GM12878 (cell line): ENCODE results near the gene RAB29. TPM values are rescaled to one million over a fixed set of nuclear protein-coding genes. Genes with fewer than 3 reads are reported as not detected.

ENCODE experiments used
- ATAC-seq: fragments of 200-7000 bp; cut with Tn5 transposase; 3 replicates; pipeline ENCODE4 v1.9.1; 2020; ENCODE audit warnings: mild to moderate bottlenecking, moderate library complexity
- BruUV-seq: library from RNA; stranded (reverse); fragments of 400-500 nt; replicated peaks from 2 replicates; lab custom pipeline; 2021; lab: Mats Ljungman, UMichigan
- CTCF ChIA-PET: fragments of 300-600 bp; sonication (Branson Sonifier 250); formaldehyde crosslinking; extraction: SDS; loops from one replicate; lab custom pipeline; 2021; ENCODE audit warnings: inconsistent platforms; lab: Yijun Ruan, JAX
- POLR2A ChIA-PET: fragments of 350-600 bp; formaldehyde crosslinking; extraction: SDS; loops from one replicate; lab custom pipeline; 2021; ENCODE audit warnings: inconsistent platforms; lab: Charles Lee
- RAD21 ChIA-PET: fragments of 300-600 bp; sonication (Branson Sonifier 250); formaldehyde crosslinking; loops from one replicate; lab custom pipeline; 2023; ENCODE audit warnings: antibody characterized with exemption; ENCODE audit not compliant: unreplicated experiment; lab: Charles Lee
- SMC1A ChIA-PET: fragments of 300-600 bp; sonication (Branson Sonifier 250); formaldehyde crosslinking; loops from one replicate; lab custom pipeline; 2023; ENCODE audit not compliant: unreplicated experiment, uncharacterized antibody; lab: Charles Lee
- DNase-seq: peaks from one replicate; pipeline ENCODE4 v3.0.0-alpha.2; 2011; ENCODE audit warnings: low read depth, low spot score
- FAIRE-seq: peaks from 3 replicates; lab custom pipeline; 2011; peaks lifted over from hg19 to GRCh38; lab: Jason Lieb, UNC
- H2AFZ ChIP-seq: 2 replicates; pipeline ENCODE4 v1.6.0; 2011; ENCODE audit warnings: low read depth, low read length, control low read depth; ENCODE audit not compliant: control insufficient read depth
- H3K27ac ChIP-seq: 2 replicates; pipeline ENCODE4 v1.5.1; 2011; ENCODE audit warnings: control low read depth; ENCODE audit not compliant: control insufficient read depth, insufficient read depth
- H3K27me3 ChIP-seq, 2 experiments: replicated peaks in 1 of 2; 2 replicates each; pipeline versions ENCODE4 v1.6.0 to v1.6.1; 2011; ENCODE audit warnings: low read length in 1 of 2; ENCODE audit not compliant: control insufficient read depth in 2 of 2, insufficient read depth in 2 of 2
- H3K36me3 ChIP-seq, 2 experiments: 2 replicates each; pipeline ENCODE4 v1.5.1; 2011; ENCODE audit warnings: low read length in 1 of 2; ENCODE audit not compliant: control insufficient read depth in 2 of 2, insufficient read depth in 2 of 2
- H3K4me1 ChIP-seq: 2 replicates; pipeline ENCODE4 v1.6.1; 2011; ENCODE audit warnings: mild to moderate bottlenecking, low read length, moderate library complexity, mixed read lengths; ENCODE audit not compliant: control insufficient read depth, insufficient read depth
- H3K4me2 ChIP-seq: 2 replicates; pipeline ENCODE4 v1.6.0; 2011; ENCODE audit warnings: control low read depth; ENCODE audit not compliant: control insufficient read depth, insufficient read depth
- H3K4me3 ChIP-seq: fragments of 200-600 bp; sonication (generic); 2 replicates; pipeline ENCODE4 v1.5.1; 2016
- H3K79me2 ChIP-seq: 2 replicates; pipeline ENCODE4 v1.6.0; 2011; ENCODE audit warnings: low read length; ENCODE audit not compliant: control insufficient read depth, insufficient read depth
- H3K9ac ChIP-seq: 2 replicates; pipeline ENCODE4 v1.8.0; 2011; ENCODE audit warnings: low read length, control low read depth, mixed read lengths; ENCODE audit not compliant: control insufficient read depth, insufficient read depth
- H3K9me3 ChIP-seq: replicated peaks from 3 replicates; pipeline ENCODE4 v1.5.1; 2011; ENCODE audit warnings: mild to moderate bottlenecking, low read length; ENCODE audit not compliant: control insufficient read depth, insufficient read depth
- H4K20me1 ChIP-seq: 2 replicates; pipeline ENCODE4 v1.6.0; 2011; ENCODE audit not compliant: control insufficient read depth, insufficient read depth
- BCLAF1 ChIP-seq: fragments of 450-650 bp; IDR thresholded peaks from 2 replicates; pipeline ENCODE4 v1.6.1; 2017; ENCODE audit warnings: antibody characterized with exemption, mild to moderate bottlenecking, moderate library complexity
- EP300 ChIP-seq, 2 experiments: fragments of 150-350 bp in 1 of 2; IDR thresholded peaks; 2 replicates each; pipeline ENCODE4 v1.6.1; 2011 to 2012; ENCODE audit warnings: low read depth in 2 of 2, low read length in 2 of 2, borderline replicate concordance in 1 of 2, improper control_type of control experiment in 1 of 2, inconsistent platforms in 1 of 2; ENCODE audit not compliant: control insufficient read depth in 1 of 2
- HDAC2 ChIP-seq: fragments of 200-600 bp; sonication (generic); IDR thresholded peaks from 2 replicates; pipeline ENCODE4 v1.6.1; 2017
- IKZF1 ChIP-seq: fragments of 450-650 bp; conservative IDR thresholded peaks from 2 replicates; pipeline ENCODE4 v1.6.1; 2017; ENCODE audit warnings: antibody characterized with exemption, mild to moderate bottlenecking
- RUNX3 ChIP-seq: IDR thresholded peaks from 2 replicates; pipeline ENCODE4 v1.6.1; 2012; ENCODE audit warnings: low read length, inconsistent platforms
- SRF ChIP-seq, 2 experiments: IDR thresholded peaks; 2 replicates each; pipeline ENCODE4 v1.6.1; 2011; ENCODE audit warnings: low read depth in 2 of 2, low read length in 2 of 2, mild to moderate bottlenecking in 1 of 2, moderate library complexity in 1 of 2
- SUPT20H ChIP-seq: IDR thresholded peaks from 2 replicates; pipeline ENCODE4 v1.6.1; 2011; ENCODE audit warnings: low read depth, mild to moderate bottlenecking, low read length, moderate library complexity, borderline replicate concordance; ENCODE audit not compliant: control insufficient read depth
- TCF12 ChIP-seq: IDR thresholded peaks from 2 replicates; pipeline ENCODE4 v1.6.1; 2011; ENCODE audit warnings: low read depth, mild to moderate bottlenecking, low read length
- ZNF622 ChIP-seq: fragments of 450-650 bp; IDR thresholded peaks from 2 replicates; pipeline ENCODE4 v1.6.1; 2017; ENCODE audit warnings: mild to moderate bottlenecking, inconsistent platforms
- WGBS: methylation state at CpG from one replicate; pipeline ENCODE4 v1.1.6; 2016; ENCODE audit warnings: low lambda C conversion rate; ENCODE audit not compliant: insufficient replicate concordance, insufficient coverage; ENCODE audit errors: missing lambda C conversion rate; 5-methylcytosine and 5-hydroxymethylcytosine counted together
- in situ Hi-C: fragments of 300-500 bp; cut with MboI; formaldehyde crosslinking; loops from 9 replicates; pipeline ENCODE4 v1.14.3; 2018; ENCODE audit warnings: mixed read lengths
- intact Hi-C: fragments of 100-400 bp; cut with micrococcal nuclease; formaldehyde crosslinking; loops from one replicate; pipeline ENCODE4 v1.14.2; 2022; ENCODE audit not compliant: unreplicated experiment
- polyA plus RNA-seq, 11 experiments: library from polyadenylated mRNA; depleted of rRNA in 4 of 11; unstranded in 6 of 11; stranded (reverse) in 5 of 11; fragments of >200 nt; fragmentation: Nextera tagmentation in 4 of 11; fragmentation: Illumina TruSeq in 1 of 11; extraction: Ambion mirVana in 4 of 11; extraction: Trizol in 1 of 11; gene quantifications; 1 replicate in 1 of 11; 2 replicates in 10 of 11; pipeline versions ENCODE4 v1.2.1 to v1.2.3, GENCODE V29; 2011 to 2016; ENCODE audit warnings: inconsistent platforms in 2 of 11, missing spikeins in 2 of 11, low read depth in 1 of 11
- total RNA-seq, 4 experiments: library from RNA; depleted of rRNA in 3 of 4; stranded (reverse); fragments of >200 nt in 3 of 4; fragmentation: Illumina TruSeq in 1 of 4; extraction: Trizol in 1 of 4; gene quantifications; 2 replicates each; pipeline versions ENCODE4 v1.2.1 to v1.2.3, GENCODE V29; 2013 to 2021
- TF ChIP-seq, protein P1 (sequence below): fragments of 450-650 bp; IDR thresholded peaks from 2 replicates; pipeline ENCODE4 v1.6.1; 2018; ENCODE audit warnings: borderline replicate concordance, mild to moderate bottlenecking; ENCODE audit not compliant: partially characterized antibody
- TF ChIP-seq, protein P2 (sequence below): fragments of 450-650 bp; IDR thresholded peaks from 2 replicates; pipeline ENCODE4 v1.6.1; 2017; ENCODE audit warnings: mild to moderate bottlenecking
- TF ChIP-seq, protein P3 (sequence below): fragments of 450-650 bp; IDR thresholded peaks from 2 replicates; pipeline ENCODE4 v1.6.1; 2014; ENCODE audit warnings: mild to moderate bottlenecking

The RAB29 gene
- total and polyA plus RNA-seq, 10 of the 15 experiments (the other 5 are each of a cell fraction or from before 2014, with no cell fraction given): 11.7 to 74.5 (median 15.0) TPM

DNA sequence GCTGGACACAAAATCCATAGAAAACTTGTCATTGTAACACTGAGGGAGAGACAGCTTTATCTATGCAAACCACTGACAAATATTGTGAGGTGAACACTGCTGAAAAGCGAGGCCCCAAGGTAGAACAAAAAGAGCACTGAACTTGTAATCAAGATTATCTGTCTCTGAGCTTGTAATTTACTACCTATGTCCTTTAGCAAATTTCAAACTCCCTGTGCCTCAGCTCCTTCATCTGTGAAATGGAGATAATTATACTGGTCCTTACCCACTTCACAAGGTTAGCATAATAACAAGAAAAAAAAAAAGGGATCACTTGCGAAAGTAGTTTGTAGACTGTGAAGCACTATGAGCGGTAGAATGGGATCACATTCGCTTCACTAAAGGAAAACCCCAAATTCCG is 20.4 kb downstream of the RAB29 start:
- intact Hi-C loops (no loop called here), in situ Hi-C loops (no loop called here)
- Histone ChIP-seq H3K36me3 (no peaks in the 10 kb centered on the region), H3K4me3 (no peak overlapping the region), H3K27ac (no peak overlapping the region), H3K4me1 (peaks cover 4% of the 10 kb centered on the region; the same call in 1 of the 2 replicates), H3K9ac (no peak overlapping the region), H3K79me2 (peaks cover 1% of the 10 kb centered on the region; the same call in 1 of the 2 replicates), H3K27me3 (no peaks in the 10 kb centered on the region; a peak in 1 of 4 replicates), H3K4me2 (no peak overlapping the region), H3K9me3 (no peaks in the 10 kb centered on the region; the same call in 1 of the 3 replicates), H4K20me1 (no peaks in the 10 kb centered on the region), H2AFZ (no peak overlapping the region)
- ChIA-PET POLR2A (interaction anchor here (1.0 to 1.3 kb wide), 2 partner anchors 11 to 17 kb away, joined by 3 to 10 read pairs; no protein-coding TSS in a partner anchor), RAD21 (interaction anchor here (0.9 to 1.3 kb wide), 3 partner anchors 17 to 43 kb away, joined by 3 to 7 read pairs (median 4); no protein-coding TSS in a partner anchor), CTCF (interaction anchor here (0.9 to 1.7 kb wide), 7 partner anchors 10 to 96 kb away, joined by 3 to 6 read pairs (median 5); no protein-coding TSS in a partner anchor), SMC1A (interaction anchor here (0.7 to 3.2 kb wide), 6 partner anchors 9 to 30 kb away, joined by 3 to 10 read pairs (median 6); no protein-coding TSS in a partner anchor)
- ATAC-seq (no peak), DNase-seq (no peak), FAIRE-seq (no peak)
- BruUV-seq: no TSS peak
- WGBS: 65% methylated on average over 5 of the region's 5 CpGs
- TF ChIP-seq EP300 (IDR thresholded peaks at IDR 0.05; ENCODE audit: borderline replicate concordance in 1 of 2, control insufficient read depth in 1 of 2, low read depth in 2 of 2, low read length in 2 of 2): no peak
- no peak for TF ChIP-seq HDAC2
- TF ChIP-seq, protein P1, sequence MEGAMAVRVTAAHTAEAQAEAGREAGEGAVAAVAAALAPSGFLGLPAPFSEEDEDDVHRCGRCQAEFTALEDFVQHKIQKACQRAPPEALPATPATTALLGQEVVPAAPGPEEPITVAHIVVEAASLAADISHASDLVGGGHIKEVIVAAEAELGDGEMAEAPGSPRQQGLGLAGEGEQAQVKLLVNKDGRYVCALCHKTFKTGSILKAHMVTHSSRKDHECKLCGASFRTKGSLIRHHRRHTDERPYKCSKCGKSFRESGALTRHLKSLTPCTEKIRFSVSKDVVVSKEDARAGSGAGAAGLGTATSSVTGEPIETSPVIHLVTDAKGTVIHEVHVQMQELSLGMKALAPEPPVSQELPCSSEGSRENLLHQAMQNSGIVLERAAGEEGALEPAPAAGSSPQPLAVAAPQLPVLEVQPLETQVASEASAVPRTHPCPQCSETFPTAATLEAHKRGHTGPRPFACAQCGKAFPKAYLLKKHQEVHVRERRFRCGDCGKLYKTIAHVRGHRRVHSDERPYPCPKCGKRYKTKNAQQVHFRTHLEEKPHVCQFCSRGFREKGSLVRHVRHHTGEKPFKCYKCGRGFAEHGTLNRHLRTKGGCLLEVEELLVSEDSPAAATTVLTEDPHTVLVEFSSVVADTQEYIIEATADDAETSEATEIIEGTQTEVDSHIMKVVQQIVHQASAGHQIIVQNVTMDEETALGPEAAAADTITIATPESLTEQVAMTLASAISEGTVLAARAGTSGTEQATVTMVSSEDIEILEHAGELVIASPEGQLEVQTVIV: no peak
- TF ChIP-seq RUNX3: no peak
- TF ChIP-seq IKZF1: no peak
- no peak for TF ChIP-seq SRF (IDR thresholded peaks at IDR 0.05; ENCODE audit: low read depth in 2 of 2, low read length in 2 of 2)
- TF ChIP-seq ZNF622: no peak
- TF ChIP-seq BCLAF1: no peak
- TF ChIP-seq SUPT20H: no peak
- TF ChIP-seq, protein P2, sequence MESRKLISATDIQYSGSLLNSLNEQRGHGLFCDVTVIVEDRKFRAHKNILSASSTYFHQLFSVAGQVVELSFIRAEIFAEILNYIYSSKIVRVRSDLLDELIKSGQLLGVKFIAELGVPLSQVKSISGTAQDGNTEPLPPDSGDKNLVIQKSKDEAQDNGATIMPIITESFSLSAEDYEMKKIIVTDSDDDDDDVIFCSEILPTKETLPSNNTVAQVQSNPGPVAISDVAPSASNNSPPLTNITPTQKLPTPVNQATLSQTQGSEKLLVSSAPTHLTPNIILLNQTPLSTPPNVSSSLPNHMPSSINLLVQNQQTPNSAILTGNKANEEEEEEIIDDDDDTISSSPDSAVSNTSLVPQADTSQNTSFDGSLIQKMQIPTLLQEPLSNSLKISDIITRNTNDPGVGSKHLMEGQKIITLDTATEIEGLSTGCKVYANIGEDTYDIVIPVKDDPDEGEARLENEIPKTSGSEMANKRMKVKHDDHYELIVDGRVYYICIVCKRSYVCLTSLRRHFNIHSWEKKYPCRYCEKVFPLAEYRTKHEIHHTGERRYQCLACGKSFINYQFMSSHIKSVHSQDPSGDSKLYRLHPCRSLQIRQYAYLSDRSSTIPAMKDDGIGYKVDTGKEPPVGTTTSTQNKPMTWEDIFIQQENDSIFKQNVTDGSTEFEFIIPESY: no peak
- TF ChIP-seq TCF12: no peak
- TF ChIP-seq, protein P3, sequence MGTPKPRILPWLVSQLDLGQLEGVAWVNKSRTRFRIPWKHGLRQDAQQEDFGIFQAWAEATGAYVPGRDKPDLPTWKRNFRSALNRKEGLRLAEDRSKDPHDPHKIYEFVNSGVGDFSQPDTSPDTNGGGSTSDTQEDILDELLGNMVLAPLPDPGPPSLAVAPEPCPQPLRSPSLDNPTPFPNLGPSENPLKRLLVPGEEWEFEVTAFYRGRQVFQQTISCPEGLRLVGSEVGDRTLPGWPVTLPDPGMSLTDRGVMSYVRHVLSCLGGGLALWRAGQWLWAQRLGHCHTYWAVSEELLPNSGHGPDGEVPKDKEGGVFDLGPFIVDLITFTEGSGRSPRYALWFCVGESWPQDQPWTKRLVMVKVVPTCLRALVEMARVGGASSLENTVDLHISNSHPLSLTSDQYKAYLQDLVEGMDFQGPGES: no peak
